Activated CD4-positive, alpha-beta T cell treated with anti-CD3 and anti-CD28 coated beads for 4 hours (primary cell): Measurements from ENCODE around the gene ID2.

Source experiments
- DNase-seq, 2 donors: peaks; one replicate each; pipeline ENCODE4 v3.0.0-alpha.2; 2020

ID2 gene, protein sequence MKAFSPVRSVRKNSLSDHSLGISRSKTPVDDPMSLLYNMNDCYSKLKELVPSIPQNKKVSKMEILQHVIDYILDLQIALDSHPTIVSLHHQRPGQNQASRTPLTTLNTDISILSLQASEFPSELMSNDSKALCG

DNA sequence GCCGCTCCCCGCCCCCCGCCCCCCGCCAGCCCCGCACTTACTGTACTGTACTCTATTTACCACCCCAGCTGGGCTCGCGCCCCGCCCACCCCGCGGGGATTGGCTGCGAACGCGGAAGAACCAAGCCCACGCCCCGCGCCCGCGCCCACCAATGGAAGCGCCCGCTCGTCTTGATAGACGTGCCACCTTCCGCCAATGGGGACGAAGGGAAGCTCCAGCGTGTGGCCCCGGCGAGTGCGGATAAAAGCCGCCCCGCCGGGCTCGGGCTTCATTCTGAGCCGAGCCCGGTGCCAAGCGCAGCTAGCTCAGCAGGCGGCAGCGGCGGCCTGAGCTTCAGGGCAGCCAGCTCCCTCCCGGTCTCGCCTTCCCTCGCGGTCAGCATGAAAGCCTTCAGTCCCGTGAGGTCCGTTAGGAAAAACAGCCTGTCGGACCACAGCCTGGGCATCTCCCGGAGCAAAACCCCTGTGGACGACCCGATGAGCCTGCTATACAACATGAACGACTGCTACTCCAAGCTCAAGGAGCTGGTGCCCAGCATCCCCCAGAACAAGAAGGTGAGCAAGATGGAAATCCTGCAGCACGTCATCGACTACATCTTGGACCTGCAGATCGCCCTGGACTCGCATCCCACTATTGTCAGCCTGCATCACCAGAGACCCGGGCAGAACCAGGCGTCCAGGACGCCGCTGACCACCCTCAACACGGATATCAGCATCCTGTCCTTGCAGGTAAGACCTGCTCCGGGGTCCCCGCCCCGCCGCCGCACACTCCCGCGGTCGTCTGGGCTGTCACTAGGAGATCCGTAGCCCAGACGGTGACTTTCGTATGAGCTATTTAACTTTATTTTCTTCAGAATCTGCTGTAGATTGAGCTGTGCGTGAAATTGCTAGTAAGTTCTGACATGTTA, at the start of gene ID2:
TSS of gene ID2 (plus strand) at position 271 of the 907 bp plus-strand sequence. CDS start at position 381, 110 bp downstream.
- DNase-seq, result peak; percentile 97 to 98

DNA sequence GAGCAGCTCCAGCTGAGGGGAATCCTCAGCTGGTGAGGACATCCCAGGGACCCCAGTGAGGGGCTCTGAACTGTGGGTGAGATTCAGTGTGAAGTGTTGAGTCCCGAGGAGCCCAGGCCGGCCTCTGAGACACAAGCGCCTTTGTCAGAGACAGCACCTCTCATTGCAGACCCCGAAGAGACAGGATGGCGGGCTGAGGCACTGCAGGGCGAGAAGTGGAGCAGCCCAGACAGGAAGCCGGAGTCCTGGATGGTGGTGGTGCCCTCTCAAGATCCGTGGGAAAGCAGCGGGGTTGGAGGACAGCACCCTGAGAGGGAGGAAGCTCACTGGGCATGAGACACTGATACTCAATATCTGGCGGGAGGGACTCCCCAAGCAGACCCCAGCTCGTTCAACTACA, 49.1 kb upstream of the ID2 start:
- no peak for DNase-seq

DNA sequence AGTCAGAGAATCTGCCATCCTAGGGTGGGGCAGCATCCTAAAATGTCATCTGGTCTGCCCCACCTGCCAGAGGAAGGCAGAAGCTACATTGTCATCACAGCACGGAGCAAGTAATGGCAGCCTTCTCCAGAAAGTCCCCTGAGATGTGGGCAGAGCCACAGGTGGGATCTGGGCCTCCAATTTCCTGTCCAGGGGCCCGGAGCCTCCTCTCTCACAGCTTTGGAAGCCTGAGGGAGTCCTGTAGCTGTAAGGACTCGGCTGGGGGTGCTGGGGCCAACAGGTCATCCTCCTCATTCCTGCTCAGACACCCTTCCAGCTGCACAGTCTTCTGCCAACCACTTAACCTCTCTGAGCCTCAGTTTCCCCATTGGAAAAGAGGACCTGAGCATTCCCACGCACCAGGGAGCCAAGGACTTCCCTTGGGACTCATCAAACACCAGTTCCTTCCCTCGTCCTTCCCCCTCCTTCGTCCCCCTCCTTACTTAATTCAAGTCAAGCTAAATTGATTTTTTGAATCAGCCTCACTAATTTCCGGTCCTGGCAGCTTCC, 48.6 kb upstream of the ID2 start:
- no peak for DNase-seq

DNA sequence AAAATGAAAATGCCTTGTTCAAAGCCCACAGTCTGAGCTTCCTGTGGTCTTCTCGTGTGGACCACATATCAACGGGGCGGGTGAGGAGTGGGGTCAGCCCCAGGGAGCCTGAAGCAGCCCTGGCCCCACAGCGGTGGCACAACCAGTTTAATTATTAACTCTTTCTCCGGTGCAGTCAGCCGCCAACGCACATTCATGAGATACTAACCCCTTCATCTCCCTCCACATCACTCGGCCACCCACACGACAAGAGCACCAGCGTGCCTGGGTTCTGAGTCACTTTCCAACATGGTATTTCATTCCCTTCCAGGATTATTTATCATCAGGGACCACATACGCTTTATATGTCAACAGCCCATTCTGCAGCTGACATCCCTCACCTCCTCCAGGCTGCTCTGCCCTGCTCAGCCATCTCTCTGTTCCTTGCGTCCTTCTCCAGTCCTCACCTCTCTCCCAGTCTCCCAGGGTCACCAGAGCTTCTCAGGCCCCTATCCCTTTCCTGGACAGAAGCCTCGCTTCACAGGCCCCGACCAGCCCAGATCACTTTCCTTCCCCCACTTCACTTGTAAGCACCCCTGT, 48.0 kb upstream of the ID2 start:
- no peak for DNase-seq

DNA sequence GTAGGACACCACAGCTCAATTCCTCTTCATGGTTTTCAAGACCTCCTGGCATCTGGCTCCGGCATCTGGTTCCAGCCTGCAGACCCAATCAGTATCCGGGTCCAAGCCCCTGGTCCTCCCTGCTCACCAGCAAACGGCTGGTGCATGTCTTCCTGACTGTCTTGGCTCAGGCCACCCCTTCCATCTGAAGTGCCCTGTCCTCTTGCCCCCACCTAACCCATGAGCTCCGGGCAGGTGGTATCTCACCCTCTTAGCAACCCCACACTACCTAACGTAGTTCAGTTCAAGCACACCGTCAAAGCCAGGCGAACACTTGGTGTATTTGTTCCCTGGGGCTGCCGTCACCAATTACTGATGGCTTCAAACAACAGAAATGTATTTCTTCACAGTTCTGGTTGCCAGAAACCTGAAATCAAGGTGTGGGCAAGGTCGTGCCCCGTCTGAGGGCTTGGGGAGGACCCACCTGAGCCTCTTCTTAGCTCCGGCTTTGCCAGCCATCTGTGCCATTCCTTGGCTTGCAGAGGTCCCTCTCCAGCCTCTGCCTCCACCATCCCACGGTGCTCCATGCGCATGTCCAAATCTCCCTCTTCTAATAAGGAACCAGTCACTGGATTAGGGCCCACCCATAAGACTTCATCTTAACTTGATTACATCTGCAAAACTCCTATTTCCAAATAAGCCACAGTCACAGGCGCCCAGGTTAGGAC, 47.2 kb upstream of the ID2 start:
- DNase-seq, result no peak

DNA sequence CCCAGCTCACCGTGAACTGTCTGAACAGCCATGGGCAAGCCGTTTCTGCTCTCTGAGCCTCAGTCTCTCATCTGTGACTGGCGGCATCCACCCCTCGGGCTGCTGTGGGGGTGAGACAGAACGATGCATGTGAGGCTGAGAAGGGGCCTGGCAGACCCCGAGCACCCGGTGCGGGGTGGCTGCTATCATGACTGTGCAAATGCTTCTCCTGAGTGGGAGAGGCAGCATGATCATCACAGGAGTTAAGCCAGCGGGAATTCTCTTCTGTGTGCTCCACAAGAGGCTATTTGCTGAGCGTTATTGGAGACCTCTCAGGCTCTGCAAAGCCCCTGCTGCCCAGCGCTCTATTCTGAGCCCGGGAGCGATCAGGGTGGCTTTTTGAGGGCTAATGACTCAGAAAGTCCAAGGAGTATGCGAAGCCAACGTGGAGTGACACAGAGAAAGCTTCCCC, 45.8 kb upstream of the ID2 start:
- DNase-seq, result no peak

DNA sequence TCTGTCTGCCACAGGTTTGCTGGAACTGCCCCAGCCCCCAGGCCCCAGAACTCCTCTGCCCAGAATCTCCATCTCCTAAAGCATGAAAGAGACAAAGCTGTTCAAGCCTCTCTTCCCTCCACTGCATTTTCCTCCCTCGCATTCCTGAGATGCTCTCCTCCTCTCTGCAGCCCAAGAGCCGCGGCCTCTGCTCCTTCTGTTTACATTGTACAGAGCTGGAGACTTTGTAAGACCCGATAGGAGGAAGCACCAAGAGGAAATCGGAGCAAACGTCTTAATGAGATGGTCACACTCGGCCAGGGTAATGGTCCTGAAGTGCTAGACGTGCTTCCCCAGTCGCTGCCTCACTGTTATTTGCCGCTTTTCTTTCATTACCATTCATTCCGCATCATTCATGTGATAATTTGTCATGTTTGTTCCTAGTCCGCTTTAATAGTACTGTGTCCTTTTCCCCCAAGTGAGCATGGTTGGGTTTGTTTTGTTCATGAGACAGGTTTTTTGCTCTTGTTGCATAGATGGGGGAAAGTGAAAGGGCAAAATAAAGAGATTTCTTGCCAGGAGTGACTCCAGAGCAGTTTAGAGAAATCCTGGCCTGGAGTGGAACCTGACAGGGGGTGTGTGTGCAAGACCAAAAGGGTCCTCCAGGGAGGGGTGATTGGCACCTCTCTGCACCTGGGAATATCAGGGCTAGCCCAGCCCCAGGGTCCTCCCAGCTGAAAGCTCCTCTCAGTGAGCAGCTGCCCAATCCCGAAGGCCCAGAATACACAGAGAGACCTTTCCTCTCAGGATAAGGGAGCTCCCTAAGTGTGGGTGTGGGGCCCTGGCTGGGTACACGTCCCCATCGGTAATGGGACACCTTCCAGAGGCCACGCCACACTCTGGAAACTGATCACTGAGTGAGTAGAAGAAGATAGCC, 44.9 kb upstream of the ID2 start:
- DNase-seq, result no peak

DNA sequence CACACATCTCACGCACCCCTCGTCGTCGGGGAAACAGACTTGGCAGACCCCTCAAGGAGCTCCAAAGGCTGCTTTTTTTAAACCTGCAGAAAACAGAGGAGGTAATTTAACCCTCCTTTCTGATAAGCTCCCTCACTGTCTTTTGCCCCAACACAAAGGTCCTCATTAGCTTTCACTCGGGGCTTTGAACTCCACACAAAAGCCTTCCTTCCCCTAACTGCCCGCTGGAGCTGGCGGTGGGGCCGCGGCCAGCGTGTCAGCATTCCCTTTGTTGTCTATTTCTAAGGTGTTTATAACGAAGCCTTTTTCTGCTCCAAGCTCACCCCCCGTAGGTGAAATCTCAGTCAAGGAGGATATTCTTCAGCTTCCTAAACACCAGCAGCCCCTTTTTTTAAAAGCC, 43.5 kb upstream of the ID2 start:
- DNase-seq, result no peak

DNA sequence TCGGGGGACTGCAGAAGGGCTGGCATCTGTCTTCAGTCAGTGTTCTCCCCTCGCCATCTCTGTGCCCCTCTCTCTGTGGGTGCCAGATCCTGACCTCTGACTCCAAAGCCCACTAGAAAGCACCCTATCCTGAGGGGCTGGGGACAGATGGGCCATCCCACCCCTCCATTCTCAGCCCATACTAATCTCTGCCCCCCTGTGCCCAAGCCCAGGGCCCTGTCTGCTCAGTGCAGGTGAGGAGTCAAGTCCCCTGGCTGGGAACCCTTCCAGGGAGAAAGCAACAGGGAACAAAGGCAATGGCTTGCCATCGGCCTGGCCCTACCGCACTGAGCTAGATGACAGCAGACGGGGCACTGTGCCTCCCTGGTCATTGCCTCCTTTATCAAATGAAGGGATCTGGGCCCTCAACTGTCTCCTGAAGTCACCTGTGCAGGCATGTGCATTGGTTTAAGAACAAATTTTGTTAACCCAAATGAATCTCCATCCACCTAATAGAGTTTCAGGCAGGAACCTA, 42.7 kb upstream of the ID2 start:
- no peak for DNase-seq

DNA sequence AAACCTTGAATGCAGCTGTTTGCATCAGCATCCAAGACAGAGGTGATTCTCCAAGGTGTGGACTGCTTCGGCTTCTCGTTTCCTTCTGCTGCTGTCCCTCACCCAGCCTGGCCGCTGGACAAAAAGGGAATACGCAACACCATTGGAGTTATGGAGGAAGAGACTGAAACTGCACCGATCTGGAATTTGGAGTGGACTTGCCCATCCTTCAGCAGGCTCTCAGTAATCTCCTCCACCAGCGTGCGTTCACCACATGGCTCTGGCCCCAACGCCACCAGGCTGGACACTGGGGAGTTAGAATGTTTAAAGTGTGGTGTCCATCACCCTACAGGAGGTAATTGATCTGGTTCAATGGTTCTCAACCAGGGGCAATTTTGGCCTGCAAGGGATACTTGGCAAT, 41.4 kb upstream of the ID2 start:
- no peak for DNase-seq

DNA sequence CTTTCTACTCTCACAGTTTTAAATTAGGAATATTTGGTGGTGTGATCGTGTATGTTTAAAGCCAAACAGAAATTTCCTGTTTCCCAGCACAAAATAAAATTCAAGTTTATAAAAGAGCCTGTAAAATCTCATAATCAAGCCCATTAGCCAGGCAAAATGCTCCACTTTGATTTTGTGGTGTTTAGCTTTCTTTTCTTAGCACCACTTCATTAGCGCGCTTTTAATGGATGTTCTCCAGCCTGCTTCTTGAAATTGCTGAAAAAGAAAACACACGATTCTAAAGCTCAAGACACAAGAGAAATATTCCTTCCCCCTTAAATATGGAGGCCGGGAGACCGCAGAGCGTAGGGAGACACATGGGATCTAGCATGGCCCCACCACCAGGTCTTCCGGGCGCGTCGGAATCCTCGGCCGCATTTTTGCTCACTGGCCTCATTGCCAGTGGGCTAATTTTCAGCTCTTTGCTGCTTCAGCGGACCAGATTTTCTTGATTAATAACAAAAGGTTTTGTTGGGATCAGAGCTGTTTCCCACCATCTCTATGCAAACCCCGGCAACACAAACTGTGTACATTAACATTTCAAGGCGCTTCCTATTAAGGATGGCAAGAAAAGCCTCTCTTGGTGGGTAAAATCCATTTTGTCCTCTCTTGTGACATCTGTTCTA, 40.4 kb upstream of the ID2 start:
- DNase-seq, result no peak

DNA sequence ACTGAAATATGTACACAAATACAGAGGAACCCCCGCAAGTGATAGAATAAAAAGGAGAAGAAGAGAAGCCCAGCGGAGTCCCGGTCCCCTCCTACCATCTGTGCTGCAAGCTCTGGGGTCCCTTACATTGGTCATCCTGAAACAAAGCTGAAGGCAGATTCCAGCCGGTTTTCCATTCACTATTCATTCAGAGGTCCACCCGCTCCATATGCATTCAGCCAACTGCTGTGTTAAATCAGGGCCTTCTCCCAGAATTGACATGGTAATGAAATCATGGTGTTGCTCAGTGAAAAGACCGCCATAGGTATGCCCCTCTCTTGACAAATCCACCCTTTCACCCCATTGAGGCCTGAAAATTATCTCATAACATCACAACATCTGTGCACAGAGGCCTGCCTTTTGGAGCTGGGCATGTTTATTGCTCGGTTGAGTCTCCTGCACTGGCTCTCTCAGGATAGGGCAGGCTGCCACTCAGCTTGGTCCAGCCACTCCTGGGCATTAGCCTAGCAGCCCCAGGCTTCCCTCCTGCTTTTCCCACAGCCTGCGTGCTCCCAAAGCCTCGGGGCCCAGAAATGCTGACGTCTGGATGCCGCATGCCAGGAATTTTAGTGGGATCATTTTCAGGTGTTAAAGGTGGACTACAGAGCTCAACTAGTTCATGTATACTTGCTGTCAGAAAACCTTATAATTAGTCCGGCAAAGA, 39.3 kb upstream of the ID2 start:
- no peak for DNase-seq

DNA sequence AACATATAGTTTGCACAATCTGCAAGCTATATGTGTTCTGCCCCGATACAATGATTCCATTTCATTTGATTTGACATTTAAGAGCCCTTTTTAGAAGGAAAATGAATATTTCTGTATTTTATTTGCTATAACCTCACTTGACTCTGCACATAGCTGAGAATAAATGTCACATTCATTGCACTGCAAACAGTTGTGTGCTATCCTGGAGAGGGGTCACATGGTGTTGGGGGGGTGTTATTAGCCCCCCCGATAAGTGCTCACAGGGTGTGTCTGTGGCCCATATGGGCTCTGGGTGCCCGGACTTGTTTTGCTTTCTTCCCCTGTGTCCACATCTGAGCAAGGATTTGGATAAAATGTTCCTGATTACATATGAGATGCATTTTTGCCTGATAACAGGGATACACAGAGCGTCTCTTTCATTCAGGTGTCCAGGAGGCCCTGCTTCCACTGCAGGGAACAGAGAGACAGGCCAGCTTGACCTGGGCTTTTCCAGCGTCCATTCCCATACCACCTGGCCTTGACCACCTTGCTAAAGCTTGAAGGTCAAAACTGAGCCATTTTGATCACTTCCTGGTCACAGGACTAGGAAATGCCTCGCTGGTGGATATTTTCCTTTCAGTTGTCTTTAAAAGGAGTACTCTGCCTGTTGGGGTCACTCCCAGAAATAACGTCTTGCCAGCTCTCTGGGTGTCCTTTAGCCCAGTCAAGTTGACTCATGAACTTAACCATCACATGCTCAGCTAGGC, 38.4 kb upstream of the ID2 start:
- no peak for DNase-seq

DNA sequence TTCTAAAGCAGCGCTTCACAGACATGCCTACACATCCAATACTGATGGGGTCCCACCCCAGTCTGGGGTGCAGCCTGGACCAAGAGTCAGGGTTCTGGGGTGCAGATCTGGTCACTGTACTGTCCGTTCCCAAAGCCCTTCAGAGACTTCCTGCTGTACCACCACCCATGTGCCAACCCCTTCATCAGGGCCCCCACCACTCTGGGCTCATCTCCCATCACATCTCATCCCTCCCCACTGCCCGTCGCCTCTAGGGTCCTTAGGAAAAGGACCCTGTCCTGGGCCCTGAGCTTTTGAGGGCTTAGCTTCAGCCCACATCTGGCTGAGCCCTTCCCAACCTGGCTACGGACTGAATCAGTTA, 37.9 kb upstream of the ID2 start:
- no peak for DNase-seq

DNA sequence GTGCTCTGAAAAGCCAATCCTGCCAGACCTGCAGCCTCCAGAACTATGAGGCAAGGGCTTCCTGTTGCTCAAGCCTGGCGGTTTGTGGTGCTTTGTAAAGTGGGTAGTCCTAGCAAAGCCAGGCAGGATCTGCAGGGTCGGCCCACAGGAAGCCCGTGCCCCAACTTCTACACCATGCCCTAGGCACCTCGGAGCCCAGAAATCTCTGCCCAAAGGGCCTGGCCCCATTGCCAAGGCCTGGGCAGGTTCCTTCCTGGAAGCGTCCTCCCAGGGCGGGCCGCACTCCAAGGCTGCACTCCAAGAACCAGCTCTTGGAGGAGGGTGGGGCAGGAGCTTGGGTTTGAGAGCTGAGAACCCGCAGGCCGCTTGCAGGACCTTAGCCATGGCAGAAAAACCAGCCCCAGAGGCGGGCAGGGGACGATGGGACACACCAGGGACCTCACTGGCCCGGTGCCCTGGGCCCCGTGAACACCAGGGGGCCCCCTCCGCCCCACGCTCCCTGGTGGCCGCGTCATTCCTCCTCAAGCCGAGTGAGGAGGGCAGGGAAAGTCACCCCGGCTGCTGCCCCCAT, 37.2 kb upstream of the ID2 start:
- no peak for DNase-seq

DNA sequence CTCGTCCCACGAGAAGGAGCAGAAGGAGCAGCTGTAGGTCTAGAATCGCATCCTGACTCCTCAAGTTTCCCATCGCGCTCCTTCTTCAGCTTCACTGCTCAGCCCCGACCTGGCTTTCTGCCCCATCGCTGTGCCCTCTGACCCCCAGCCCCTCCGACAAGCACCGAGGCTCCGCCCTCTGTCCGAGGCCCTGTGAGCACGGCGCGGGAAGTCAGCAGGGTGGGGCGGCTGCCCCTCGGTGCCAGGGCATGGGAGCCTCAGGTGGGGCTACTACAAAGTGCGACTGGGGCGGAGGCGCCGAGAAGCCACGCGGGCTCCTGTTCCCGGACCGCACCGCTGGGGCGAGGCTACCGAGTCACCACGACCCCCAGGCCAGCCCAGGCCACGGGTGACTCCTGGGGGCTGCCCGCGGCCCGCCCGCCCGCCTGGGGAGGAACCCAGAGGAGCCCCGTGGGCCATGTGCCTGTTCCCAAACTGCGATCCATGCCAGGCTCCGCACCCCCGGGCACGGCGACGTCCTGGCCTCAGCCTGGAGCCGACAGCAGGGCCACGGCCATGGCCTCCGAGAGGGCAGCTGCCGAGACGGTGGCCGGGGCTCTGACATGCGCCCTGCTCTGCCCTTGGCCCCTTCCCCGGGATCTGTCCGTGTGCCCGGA, 36.6 kb upstream of the ID2 start:
- no peak for DNase-seq

DNA sequence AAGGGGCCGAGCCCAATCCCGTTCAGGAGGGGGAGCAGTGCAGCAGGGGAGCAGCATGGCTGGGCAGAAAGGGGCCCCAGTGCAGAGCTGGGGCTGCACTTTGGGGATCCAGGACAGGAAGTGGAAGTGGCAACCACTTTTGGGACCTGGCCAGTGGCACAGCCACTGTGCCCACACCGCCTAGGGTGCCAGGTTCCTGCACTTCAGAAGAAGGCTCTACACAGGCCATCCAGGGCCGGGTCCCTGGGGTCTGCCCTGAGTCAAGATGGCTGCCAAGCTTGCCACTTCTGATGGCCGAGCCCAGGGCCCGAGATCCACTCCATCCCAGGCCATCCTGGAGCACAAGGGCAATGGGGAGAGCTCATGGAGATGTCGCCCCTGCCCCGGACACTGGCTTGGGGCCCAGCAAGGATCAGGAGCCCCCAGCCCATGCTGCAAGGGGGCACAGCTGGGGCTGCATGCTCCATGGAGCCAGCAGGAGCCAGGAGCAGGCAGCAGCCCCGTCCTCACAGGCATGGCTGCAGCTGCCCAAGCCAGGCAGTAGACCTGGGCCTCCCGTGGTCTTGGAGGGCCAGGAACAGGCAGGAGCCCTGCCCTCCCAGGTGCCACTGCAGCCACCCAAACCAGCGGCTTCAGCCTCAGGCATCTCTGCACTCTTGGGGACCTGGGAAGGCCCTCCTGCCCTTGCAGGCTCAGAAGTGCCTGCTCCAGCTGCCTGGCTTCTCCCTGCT, 35.0 kb upstream of the ID2 start:
- no peak for DNase-seq

DNA sequence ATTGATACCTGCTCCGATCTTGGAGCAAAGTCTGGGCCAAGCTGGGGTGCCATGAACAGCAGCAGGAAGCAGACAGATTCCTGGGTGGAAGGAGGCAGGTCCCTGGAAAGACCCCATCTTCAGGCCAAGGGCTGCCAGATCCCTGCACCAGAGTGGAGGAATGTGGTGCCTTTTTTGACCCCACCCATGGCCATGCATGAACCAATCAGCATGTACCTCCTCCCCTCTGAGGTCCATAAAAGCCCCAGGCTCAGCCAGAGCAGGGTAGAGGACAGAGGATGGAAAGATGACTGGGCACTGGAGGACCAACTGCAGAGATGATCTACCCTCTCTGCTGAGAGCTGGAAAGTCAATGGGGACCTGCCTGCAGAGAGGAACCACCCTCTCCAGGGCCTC, 34.4 kb upstream of the ID2 start:
- DNase-seq, result no peak
